ENCODE data around the gene MAPK13. TPM values are rescaled to one million over a fixed set of nuclear protein-coding genes. Genes with fewer than 3 reads are reported as not detected.

MAPK13 gene
- total RNA-seq, 1 experiment from 2014 or later, result 2.6 TPM

DNA sequence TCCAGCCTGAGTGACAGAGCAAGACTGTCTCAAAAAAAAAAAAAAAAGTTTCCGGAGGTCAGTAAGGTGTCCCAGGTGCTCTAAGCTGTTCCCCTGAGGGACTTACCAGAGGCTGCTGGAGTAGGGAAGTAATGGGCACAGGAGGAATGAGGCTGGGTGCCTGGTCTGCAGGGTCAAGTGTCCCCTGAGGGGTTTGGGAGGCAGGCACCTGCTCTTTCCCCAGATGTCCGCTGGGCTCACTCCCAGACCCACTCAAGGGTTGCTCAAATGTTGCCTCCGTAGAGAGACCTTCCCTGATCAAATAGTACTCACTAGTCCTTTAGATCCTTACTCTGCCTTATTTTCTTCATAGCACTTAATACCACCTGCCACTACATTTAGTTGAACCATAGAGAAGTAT, 5.4 kb upstream of the MAPK13 start:
- ChIA-PET POLR2A (ENCODE audit: low non-redundant PET) (no interaction called here), CTCF (interaction anchor here (0.6 kb wide), 2 partner anchors 81 to 128 kb away, joined by 3 read pairs; no protein-coding TSS in a partner anchor)
- Histone ChIP-seq H3K27me3 (replicated peaks; ENCODE audit: insufficient read depth, low read depth, low read length, poor library complexity) (no peaks in the 10 kb centered on the region), H3K9me3 (ENCODE audit: low read depth, low read length, poor library complexity, severe bottlenecking) (no peaks in the 10 kb centered on the region), H3K27ac (ENCODE audit: low read depth, low read length, poor library complexity, severe bottlenecking) (no peak overlapping the region), H3K36me3 (ENCODE audit: insufficient read depth, low read length, poor library complexity, severe bottlenecking) (no peaks in the 10 kb centered on the region), H3K4me3 (ENCODE audit: low read depth, low read length, poor library complexity, severe bottlenecking) (no peak overlapping the region), H3K4me1 (ENCODE audit: insufficient read depth, low read length, poor library complexity, severe bottlenecking) (peaks cover 3% of the 10 kb centered on the region)
- intact Hi-C loops (cut with micrococcal nuclease; ENCODE audit: unreplicated experiment), result loop anchor here (10.0 kb wide), 1 partner anchor 70 kb away; the partner anchor contains the start of gene BRPF3
- TF ChIP-seq, protein P1, sequence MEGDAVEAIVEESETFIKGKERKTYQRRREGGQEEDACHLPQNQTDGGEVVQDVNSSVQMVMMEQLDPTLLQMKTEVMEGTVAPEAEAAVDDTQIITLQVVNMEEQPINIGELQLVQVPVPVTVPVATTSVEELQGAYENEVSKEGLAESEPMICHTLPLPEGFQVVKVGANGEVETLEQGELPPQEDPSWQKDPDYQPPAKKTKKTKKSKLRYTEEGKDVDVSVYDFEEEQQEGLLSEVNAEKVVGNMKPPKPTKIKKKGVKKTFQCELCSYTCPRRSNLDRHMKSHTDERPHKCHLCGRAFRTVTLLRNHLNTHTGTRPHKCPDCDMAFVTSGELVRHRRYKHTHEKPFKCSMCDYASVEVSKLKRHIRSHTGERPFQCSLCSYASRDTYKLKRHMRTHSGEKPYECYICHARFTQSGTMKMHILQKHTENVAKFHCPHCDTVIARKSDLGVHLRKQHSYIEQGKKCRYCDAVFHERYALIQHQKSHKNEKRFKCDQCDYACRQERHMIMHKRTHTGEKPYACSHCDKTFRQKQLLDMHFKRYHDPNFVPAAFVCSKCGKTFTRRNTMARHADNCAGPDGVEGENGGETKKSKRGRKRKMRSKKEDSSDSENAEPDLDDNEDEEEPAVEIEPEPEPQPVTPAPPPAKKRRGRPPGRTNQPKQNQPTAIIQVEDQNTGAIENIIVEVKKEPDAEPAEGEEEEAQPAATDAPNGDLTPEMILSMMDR (conservative IDR thresholded peaks at IDR 0.05; ENCODE audit: low read depth, low read length), result no peak
- no peak for TF ChIP-seq EZH2 (IDR thresholded peaks at IDR 0.05; ENCODE audit: borderline replicate concordance, low read depth, low read length, poor library complexity, severe bottlenecking)
- no TSS peak for BruUV-seq (replicated peaks)
- no peak for DNase-seq (ENCODE audit: low spot score)

DNA sequence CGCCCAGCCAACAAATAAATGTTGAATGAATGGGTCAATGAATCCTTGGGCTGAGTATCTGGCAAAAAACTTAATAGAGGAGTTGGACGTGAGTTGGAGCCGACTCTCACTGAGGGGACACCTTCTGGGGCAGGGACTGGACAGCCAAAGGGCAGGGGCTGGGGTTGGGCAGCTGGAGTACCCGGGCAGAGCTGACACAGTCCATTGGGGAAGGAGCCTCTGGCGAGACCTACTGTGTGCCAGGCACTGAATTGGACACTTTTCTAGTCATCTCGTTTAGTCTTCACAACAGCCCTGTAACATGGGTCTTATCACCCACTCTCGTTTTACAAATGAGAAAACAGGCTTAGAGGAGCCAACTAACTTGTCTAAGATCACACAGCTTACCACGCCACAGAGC, 4.7 kb upstream of the MAPK13 start:
- BruUV-seq (replicated peaks), result no TSS peak
- ChIA-PET CTCF (no interaction called here), POLR2A (ENCODE audit: low non-redundant PET) (no interaction called here)
- H3K27ac ChIP-seq (ENCODE audit: low read depth, low read length, poor library complexity, severe bottlenecking), result no peak overlapping the region
- no peaks in the 10 kb centered on the region for H3K36me3 ChIP-seq (ENCODE audit: insufficient read depth, low read length, poor library complexity, severe bottlenecking)
- H3K4me1 ChIP-seq (ENCODE audit: insufficient read depth, low read length, poor library complexity, severe bottlenecking), result peaks cover 6% of the 10 kb centered on the region
- no peak for TF ChIP-seq EZH2 (IDR thresholded peaks at IDR 0.05; ENCODE audit: borderline replicate concordance, low read depth, low read length, poor library complexity, severe bottlenecking)
- TF ChIP-seq, protein P1 (conservative IDR thresholded peaks at IDR 0.05; ENCODE audit: low read depth, low read length), result no peak
- no peak overlapping the region for H3K4me3 ChIP-seq (ENCODE audit: low read depth, low read length, poor library complexity, severe bottlenecking)
- no peaks in the 10 kb centered on the region for H3K27me3 ChIP-seq (replicated peaks; ENCODE audit: insufficient read depth, low read depth, low read length, poor library complexity)
- H3K9me3 ChIP-seq (ENCODE audit: low read depth, low read length, poor library complexity, severe bottlenecking), result no peaks in the 10 kb centered on the region
- intact Hi-C loops (cut with micrococcal nuclease; ENCODE audit: unreplicated experiment), result loop anchor here (10.0 kb wide), 1 partner anchor 69 kb away; the partner anchor contains the start of gene BRPF3
- DNase-seq (ENCODE audit: low spot score), result no peak

DNA sequence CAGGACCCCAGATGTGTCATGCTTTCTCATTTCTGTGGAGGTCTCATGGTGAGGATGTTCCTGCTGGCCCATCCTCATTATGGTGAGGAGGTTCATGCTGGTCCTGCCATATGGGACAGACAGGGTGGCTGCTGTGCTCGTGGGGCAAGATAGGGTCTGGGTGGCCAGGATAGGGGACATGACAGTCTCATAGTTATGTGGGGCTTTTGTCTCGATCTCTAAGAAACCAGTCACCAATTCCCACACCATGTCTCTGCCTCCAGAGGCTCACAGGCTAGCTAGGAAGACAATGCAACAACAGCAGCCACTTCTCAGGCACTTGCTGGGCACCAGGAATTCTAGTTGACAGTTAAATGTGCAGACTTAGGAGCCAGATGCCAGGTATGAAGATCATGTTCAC, 4.2 kb upstream of the MAPK13 start:
- no peak for TF ChIP-seq EZH2 (IDR thresholded peaks at IDR 0.05; ENCODE audit: borderline replicate concordance, low read depth, low read length, poor library complexity, severe bottlenecking)
- TF ChIP-seq, protein P1 (conservative IDR thresholded peaks at IDR 0.05; ENCODE audit: low read depth, low read length), result no peak
- CTCF ChIA-PET, result no interaction called here
- Histone ChIP-seq H3K36me3 (ENCODE audit: insufficient read depth, low read length, poor library complexity, severe bottlenecking) (no peaks in the 10 kb centered on the region), H3K27me3 (replicated peaks; ENCODE audit: insufficient read depth, low read depth, low read length, poor library complexity) (no peaks in the 10 kb centered on the region), H3K9me3 (ENCODE audit: low read depth, low read length, poor library complexity, severe bottlenecking) (no peaks in the 10 kb centered on the region), H3K4me1 (ENCODE audit: insufficient read depth, low read length, poor library complexity, severe bottlenecking) (peaks cover 11% of the 10 kb centered on the region), H3K4me3 (ENCODE audit: low read depth, low read length, poor library complexity, severe bottlenecking) (no peak overlapping the region), H3K27ac (ENCODE audit: low read depth, low read length, poor library complexity, severe bottlenecking) (no peak overlapping the region)
- intact Hi-C loops (cut with micrococcal nuclease; ENCODE audit: unreplicated experiment), result loop anchor here (10.0 kb wide), 1 partner anchor 69 kb away; the partner anchor contains the start of gene BRPF3
- POLR2A ChIA-PET (ENCODE audit: low non-redundant PET), result no interaction called here
- BruUV-seq (replicated peaks), result no TSS peak
- no peak for DNase-seq (ENCODE audit: low spot score)
